GM12891 (cell line): ENCODE results near the gene IER5.
A peak's percentile ranks its signal among the peaks of the same experiment; 100 is the strongest.

Experiments
- DNase-seq: peaks from one replicate; pipeline ENCODE4 v3.0.0; 2011; ENCODE audit warnings: low spot score; ENCODE audit not compliant: insufficient read length
- FAIRE-seq: peaks from 2 replicates; lab custom pipeline; 2011; peaks lifted over from hg19 to GRCh38; lab: Jason Lieb, UNC
- PAX5 ChIP-seq: IDR thresholded peaks from 2 replicates; pipeline ENCODE4 v1.6.1; 2011; ENCODE audit warnings: low read length, moderate library complexity, mild to moderate bottlenecking; ENCODE audit not compliant: insufficient read depth, severe bottlenecking
- POLR2A ChIP-seq: IDR thresholded peaks from 2 replicates; pipeline ENCODE4 v1.6.1; 2011; ENCODE audit warnings: low read depth, low read length, control low read depth
- POLR2AphosphoS5 ChIP-seq: IDR thresholded peaks from 2 replicates; pipeline ENCODE4 v1.6.1; 2011; ENCODE audit warnings: low read depth, low read length, control low read depth
- SPI1 ChIP-seq: IDR thresholded peaks from 2 replicates; pipeline ENCODE4 v1.6.1; 2011; ENCODE audit warnings: low read depth, low read length, control low read depth
- TAF1 ChIP-seq: IDR thresholded peaks from 2 replicates; pipeline ENCODE4 v1.6.1; 2011; ENCODE audit warnings: low read depth, low read length, control low read depth

Gene IER5

GRCh38 chr1:181140891-181141290 lies 52.4 kb downstream of the IER5 start:
- FAIRE-seq: no peak
- DNase-seq: no peak
- TF ChIP-seq TAF1 (no peak), POLR2AphosphoS5 (no peak), POLR2A (no peak), SPI1 (peak; percentile 51), PAX5 (no peak)

DNA sequence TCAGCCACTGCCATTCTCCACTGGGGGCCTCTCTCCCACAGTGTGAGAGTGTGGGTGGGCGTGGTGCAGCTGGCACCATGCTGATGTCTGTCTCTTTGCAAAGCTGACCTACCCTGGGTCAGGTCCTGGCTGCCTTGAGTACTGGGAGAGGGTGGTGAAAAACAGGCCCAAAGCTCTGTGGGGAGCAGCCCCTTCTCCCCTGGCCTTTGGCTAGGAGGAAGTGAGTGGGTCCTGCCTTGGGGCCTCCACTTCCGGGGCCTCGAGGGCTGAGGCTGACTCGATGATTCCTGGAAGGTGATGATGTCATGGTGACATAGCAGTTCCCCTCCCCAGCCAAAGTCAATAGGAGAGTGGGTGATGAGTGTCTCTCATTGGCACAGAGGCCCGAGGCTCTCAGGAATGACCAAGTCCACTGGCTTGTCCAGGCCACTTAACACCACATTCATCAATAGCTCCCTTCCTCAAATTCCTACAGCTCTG lies 53.0 kb downstream of the IER5 start:
- peak; percentile 38 for FAIRE-seq
- no peak for DNase-seq
- TF ChIP-seq SPI1 (peak; percentile 66), POLR2AphosphoS5 (no peak)
